ENCODE results near the gene PPP1R27.

The PPP1R27 gene

GRCh38 chr17:81821147-81821546, 13.7 kb downstream of the PPP1R27 start:
- no peak for DNase-seq (ENCODE audit: low spot score)

GRCh38 chr17:81819708-81820107, 15.1 kb downstream of the PPP1R27 start:
- no peak for DNase-seq (ENCODE audit: low spot score)

- DNase-seq (ENCODE audit: low spot score): no peak
These were observed 17.1 kb downstream of the PPP1R27 start for GRCh38 chr17:81817758-81818147.

- no peak for DNase-seq (ENCODE audit: low spot score)
These were observed 19.2 kb downstream of the PPP1R27 start for GRCh38 chr17:81815646-81815986.

- DNase-seq (ENCODE audit: low spot score): no peak
These were observed 19.9 kb downstream of the PPP1R27 start for GRCh38 chr17:81814748-81815645.

- DNase-seq (ENCODE audit: low spot score): no peak
These were observed 20.8 kb downstream of the PPP1R27 start for GRCh38 chr17:81813861-81814683.

- no peak for DNase-seq (ENCODE audit: low spot score)
These were observed 21.5 kb downstream of the PPP1R27 start for GRCh38 chr17:81813371-81813684.

- no peak for DNase-seq (ENCODE audit: low spot score)
These were observed 22.1 kb downstream of the PPP1R27 start for GRCh38 chr17:81812571-81813370.

GRCh38 chr17:81811705-81812570, 22.9 kb downstream of the PPP1R27 start:
- DNase-seq (ENCODE audit: low spot score): no peak

GRCh38 chr17:81810892-81811704, 23.8 kb downstream of the PPP1R27 start:
- no peak for DNase-seq (ENCODE audit: low spot score)

GRCh38 chr17:81810476-81810875, 24.4 kb downstream of the PPP1R27 start:
- no peak for DNase-seq (ENCODE audit: low spot score)

- no peak for DNase-seq (ENCODE audit: low spot score)
These were observed 25.3 kb downstream of the PPP1R27 start for GRCh38 chr17:81809556-81809998.

GRCh38 chr17:81808778-81809555, 25.9 kb downstream of the PPP1R27 start:
- DNase-seq (ENCODE audit: low spot score): no peak

- no peak for DNase-seq (ENCODE audit: low spot score)
These were observed 27.0 kb downstream of the PPP1R27 start for GRCh38 chr17:81807839-81808238.

GRCh38 chr17:81807210-81807719, 27.6 kb downstream of the PPP1R27 start:
- DNase-seq (ENCODE audit: low spot score): no peak

GRCh38 chr17:81806461-81807209, 28.2 kb downstream of the PPP1R27 start:
- no peak for DNase-seq (ENCODE audit: low spot score)

- no peak for DNase-seq (ENCODE audit: low spot score)
These were observed 29.0 kb downstream of the PPP1R27 start for GRCh38 chr17:81805707-81806460.

All from hematopoietic multipotent progenitor cell treated with erythropoietin and hydrocortisone succinate and interleukin-3 and kit ligand, for 17 days (in vitro differentiated cells).